GM12892 (cell line): Measurements from ENCODE around the gene SLC1A6.

Source experiments
- POLR2A ChIP-seq: IDR thresholded peaks from 2 replicates; pipeline ENCODE4 v1.6.1; 2011; ENCODE audit warnings: low read depth, low read length, control low read depth
- POLR2AphosphoS5 ChIP-seq: IDR thresholded peaks from 2 replicates; pipeline ENCODE4 v1.6.1; 2011; ENCODE audit warnings: low read depth, low read length, control low read depth

DNA sequence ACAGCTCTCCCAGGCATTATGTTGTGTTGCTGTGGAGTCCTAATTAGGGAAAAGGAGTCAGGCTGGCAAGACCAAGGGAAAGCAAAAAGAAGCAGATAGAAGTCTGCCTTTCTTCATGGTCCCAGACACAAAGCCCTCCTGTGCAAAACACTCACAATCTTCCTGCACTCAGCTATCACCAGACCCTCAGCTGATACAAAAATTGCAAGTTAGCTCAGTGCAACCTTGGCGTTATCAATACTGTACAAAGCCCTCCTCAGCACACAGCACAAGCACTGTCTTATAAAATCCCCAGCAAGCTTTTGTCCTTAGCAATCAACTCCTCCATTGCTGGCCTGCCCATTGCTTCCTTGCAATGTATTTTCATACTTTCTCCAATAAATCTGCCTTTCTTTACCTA lies 35.2 kb downstream of the SLC1A6 start:
- TF ChIP-seq POLR2AphosphoS5 (no peak), POLR2A (no peak)
